Stomach (tissue), 4 donors: ENCODE data around the gene NTM.

Source experiments
- EP300 ChIP-seq: sonication (generic); formaldehyde crosslinking; IDR thresholded peaks from one replicate; pipeline ENCODE4 v1.6.1; 2017; ENCODE audit warnings: antibody characterized with exemption
- POLR2A ChIP-seq, 4 donors: fragments of 450-650 bp; IDR thresholded peaks; one replicate each; pipeline ENCODE4 v1.6.1; 2016; ENCODE audit warnings: antibody characterized with exemption in 4 of 4, control low read depth in 2 of 4, mild to moderate bottlenecking in 1 of 4, moderate library complexity in 1 of 4
- POLR2AphosphoS5 ChIP-seq, 3 donors: sonication (generic); formaldehyde crosslinking; IDR thresholded peaks; one replicate each; pipeline ENCODE4 v1.6.1; 2016; ENCODE audit warnings: antibody characterized with exemption in 3 of 3
- TF ChIP-seq, protein P1 (sequence below), 7 experiments: fragments of 450-650 bp in 4 of 7; fragments of 200-600 bp in 3 of 7; sonication (generic) in 3 of 7; IDR thresholded peaks; one replicate each; pipeline ENCODE4 v1.5.1; 2016 to 2019; ENCODE audit warnings: antibody characterized with exemption in 7 of 7, control low read depth in 2 of 7, mild to moderate bottlenecking in 1 of 7

DNA sequence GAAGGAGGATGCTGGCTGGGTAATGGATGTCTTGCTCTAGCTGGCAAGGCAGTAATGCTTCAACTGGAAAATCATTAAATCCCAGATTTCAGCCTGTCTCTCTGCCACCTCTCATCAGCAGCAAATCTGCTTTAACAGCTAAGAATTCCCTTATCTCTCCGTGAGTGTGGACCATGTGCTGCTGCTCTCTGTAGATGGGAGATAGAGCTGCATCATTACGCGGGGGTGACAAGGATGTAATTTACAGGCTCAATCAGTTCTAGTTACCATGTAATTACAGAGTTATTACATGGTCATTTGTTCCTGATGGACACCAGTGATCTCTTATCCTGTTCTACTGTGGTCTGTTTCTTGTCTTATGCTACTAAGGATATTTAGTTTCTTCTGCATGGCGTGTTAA is 665.4 kb downstream of the NTM start:
- TF ChIP-seq POLR2AphosphoS5 (IDR thresholded peaks at IDR 0.05) = no peak
- TF ChIP-seq POLR2A (IDR thresholded peaks at IDR 0.05) = no peak
- TF ChIP-seq, protein P1, sequence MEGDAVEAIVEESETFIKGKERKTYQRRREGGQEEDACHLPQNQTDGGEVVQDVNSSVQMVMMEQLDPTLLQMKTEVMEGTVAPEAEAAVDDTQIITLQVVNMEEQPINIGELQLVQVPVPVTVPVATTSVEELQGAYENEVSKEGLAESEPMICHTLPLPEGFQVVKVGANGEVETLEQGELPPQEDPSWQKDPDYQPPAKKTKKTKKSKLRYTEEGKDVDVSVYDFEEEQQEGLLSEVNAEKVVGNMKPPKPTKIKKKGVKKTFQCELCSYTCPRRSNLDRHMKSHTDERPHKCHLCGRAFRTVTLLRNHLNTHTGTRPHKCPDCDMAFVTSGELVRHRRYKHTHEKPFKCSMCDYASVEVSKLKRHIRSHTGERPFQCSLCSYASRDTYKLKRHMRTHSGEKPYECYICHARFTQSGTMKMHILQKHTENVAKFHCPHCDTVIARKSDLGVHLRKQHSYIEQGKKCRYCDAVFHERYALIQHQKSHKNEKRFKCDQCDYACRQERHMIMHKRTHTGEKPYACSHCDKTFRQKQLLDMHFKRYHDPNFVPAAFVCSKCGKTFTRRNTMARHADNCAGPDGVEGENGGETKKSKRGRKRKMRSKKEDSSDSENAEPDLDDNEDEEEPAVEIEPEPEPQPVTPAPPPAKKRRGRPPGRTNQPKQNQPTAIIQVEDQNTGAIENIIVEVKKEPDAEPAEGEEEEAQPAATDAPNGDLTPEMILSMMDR (IDR thresholded peaks at IDR 0.05) = no peak
- no peak for TF ChIP-seq EP300
